Measurements from ENCODE around the gene NAALADL2. TPM values are rescaled to one million over a fixed set of nuclear protein-coding genes. Genes with fewer than 3 reads are reported as not detected.

NAALADL2 gene
- total and polyA plus RNA-seq, 9 of the 15 experiments (the other 6 are each of a cell fraction or from before 2014, with no cell fraction given), result 0.29 to 1.1 (median 0.79) TPM; not detected in 1

- no peak for TF ChIP-seq ZNF277 (CRISPR knock-in tag; IDR thresholded peaks at IDR 0.05; ENCODE audit: borderline replicate concordance)
- no peak for TF ChIP-seq ZFX (CRISPR knock-in tag; IDR thresholded peaks at IDR 0.05)
- no peak for TF ChIP-seq ZNF780A (CRISPR knock-in tag; IDR thresholded peaks at IDR 0.05)
- no peak for TF ChIP-seq PTTG1 (tag; IDR thresholded peaks at IDR 0.05; ENCODE audit: low read depth)
- no peak for TF ChIP-seq MCM3 (IDR thresholded peaks at IDR 0.05)
- no peak for TF ChIP-seq TFAM (CRISPR knock-in tag; conservative IDR thresholded peaks at IDR 0.05)
- TF ChIP-seq DNMT1 (IDR thresholded peaks at IDR 0.05), result no peak
- no peak for TF ChIP-seq TRIM24 (IDR thresholded peaks at IDR 0.05)
- no peak for TF ChIP-seq TAF9B (IDR thresholded peaks at IDR 0.05; ENCODE audit: partially characterized antibody)
- TF ChIP-seq MAFG (tag; conservative IDR thresholded peaks at IDR 0.05), result no peak
- TF ChIP-seq NFYB (IDR thresholded peaks at IDR 0.05; ENCODE audit: extremely low read depth, insufficient read length), result no peak
- TF ChIP-seq MAX (CRISPR knock-in tag; IDR thresholded peaks at IDR 0.05), result no peak
- no peak for TF ChIP-seq POU5F1 (IDR thresholded peaks at IDR 0.05; ENCODE audit: borderline replicate concordance, low read depth, low read length, partially characterized antibody)
Measured at GRCh38 chr3:175664911-175665310, 805.8 kb downstream of the NAALADL2 start (continued).
